ENCODE results near the gene RPS26. TPM values are rescaled to one million over a fixed set of nuclear protein-coding genes. Genes with fewer than 3 reads are reported as not detected.
A peak's percentile ranks its signal among the peaks of the same experiment; 100 is the strongest.

The RPS26 gene
- total and polyA plus RNA-seq, 9 of the 15 experiments (the other 6 are each of a cell fraction or from before 2014, with no cell fraction given): 70.2 to 1,589 (median 852) TPM

DNA sequence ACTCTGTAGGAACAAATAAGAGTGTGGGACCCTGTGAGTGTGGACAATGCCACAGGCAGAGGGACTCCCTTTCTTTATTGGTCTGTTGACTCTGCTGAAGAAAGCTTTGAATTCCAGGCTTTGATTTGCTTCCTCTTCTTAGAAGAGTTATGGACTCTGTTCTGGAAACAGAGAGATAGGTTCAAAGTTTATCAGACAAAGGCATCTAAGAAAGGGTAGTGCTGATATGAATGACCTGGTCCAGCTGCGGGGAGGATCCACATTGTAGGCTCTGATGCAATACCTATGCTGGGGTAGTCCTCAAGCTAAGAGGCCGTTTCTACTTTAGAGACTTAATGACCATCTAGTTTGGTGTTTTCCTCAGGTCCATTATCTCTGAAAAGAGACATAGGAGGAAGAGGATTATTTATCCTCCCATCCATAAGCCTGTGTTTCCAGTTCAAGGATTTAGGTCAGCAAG is 31.6 kb upstream of the RPS26 start (continued):
- TF ChIP-seq, protein P1, sequence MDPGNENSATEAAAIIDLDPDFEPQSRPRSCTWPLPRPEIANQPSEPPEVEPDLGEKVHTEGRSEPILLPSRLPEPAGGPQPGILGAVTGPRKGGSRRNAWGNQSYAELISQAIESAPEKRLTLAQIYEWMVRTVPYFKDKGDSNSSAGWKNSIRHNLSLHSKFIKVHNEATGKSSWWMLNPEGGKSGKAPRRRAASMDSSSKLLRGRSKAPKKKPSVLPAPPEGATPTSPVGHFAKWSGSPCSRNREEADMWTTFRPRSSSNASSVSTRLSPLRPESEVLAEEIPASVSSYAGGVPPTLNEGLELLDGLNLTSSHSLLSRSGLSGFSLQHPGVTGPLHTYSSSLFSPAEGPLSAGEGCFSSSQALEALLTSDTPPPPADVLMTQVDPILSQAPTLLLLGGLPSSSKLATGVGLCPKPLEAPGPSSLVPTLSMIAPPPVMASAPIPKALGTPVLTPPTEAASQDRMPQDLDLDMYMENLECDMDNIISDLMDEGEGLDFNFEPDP (CRISPR knock-in tag; IDR thresholded peaks at IDR 0.05): no peak
- TF ChIP-seq ZNF133 (CRISPR knock-in tag; IDR thresholded peaks at IDR 0.05): no peak
- TF ChIP-seq, protein P2, sequence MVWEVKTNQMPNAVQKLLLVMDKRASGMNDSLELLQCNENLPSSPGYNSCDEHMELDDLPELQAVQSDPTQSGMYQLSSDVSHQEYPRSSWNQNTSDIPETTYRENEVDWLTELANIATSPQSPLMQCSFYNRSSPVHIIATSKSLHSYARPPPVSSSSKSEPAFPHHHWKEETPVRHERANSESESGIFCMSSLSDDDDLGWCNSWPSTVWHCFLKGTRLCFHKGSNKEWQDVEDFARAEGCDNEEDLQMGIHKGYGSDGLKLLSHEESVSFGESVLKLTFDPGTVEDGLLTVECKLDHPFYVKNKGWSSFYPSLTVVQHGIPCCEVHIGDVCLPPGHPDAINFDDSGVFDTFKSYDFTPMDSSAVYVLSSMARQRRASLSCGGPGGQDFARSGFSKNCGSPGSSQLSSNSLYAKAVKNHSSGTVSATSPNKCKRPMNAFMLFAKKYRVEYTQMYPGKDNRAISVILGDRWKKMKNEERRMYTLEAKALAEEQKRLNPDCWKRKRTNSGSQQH (CRISPR knock-in tag; IDR thresholded peaks at IDR 0.05): no peak
- no peak for TF ChIP-seq COPS2 (conservative IDR thresholded peaks at IDR 0.05)
- peak; percentile 91 for TF ChIP-seq TEAD4 (IDR thresholded peaks at IDR 0.05; ENCODE audit: low read length)
- no peak for TF ChIP-seq TEAD4 (CRISPR knock-in tag; IDR thresholded peaks at IDR 0.05; ENCODE audit: borderline replicate concordance)
- peak in 1 of 2 experiments; percentile 89; a peak in 2 of 4 replicates for TF ChIP-seq TEAD1 (CRISPR knock-in tag; IDR thresholded peaks at IDR 0.05)
- TF ChIP-seq, protein P3, sequence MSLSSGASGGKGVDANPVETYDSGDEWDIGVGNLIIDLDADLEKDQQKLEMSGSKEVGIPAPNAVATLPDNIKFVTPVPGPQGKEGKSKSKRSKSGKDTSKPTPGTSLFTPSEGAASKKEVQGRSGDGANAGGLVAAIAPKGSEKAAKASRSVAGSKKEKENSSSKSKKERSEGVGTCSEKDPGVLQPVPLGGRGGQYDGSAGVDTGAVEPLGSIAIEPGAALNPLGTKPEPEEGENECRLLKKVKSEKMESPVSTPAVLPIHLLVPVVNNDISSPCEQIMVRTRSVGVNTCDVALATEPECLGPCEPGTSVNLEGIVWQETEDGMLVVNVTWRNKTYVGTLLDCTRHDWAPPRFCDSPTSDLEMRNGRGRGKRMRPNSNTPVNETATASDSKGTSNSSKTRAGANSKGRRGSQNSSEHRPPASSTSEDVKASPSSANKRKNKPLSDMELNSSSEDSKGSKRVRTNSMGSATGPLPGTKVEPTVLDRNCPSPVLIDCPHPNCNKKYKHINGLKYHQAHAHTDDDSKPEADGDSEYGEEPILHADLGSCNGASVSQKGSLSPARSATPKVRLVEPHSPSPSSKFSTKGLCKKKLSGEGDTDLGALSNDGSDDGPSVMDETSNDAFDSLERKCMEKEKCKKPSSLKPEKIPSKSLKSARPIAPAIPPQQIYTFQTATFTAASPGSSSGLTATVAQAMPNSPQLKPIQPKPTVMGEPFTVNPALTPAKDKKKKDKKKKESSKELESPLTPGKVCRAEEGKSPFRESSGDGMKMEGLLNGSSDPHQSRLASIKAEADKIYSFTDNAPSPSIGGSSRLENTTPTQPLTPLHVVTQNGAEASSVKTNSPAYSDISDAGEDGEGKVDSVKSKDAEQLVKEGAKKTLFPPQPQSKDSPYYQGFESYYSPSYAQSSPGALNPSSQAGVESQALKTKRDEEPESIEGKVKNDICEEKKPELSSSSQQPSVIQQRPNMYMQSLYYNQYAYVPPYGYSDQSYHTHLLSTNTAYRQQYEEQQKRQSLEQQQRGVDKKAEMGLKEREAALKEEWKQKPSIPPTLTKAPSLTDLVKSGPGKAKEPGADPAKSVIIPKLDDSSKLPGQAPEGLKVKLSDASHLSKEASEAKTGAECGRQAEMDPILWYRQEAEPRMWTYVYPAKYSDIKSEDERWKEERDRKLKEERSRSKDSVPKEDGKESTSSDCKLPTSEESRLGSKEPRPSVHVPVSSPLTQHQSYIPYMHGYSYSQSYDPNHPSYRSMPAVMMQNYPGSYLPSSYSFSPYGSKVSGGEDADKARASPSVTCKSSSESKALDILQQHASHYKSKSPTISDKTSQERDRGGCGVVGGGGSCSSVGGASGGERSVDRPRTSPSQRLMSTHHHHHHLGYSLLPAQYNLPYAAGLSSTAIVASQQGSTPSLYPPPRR (CRISPR knock-in tag; IDR thresholded peaks at IDR 0.05; ENCODE audit: borderline replicate concordance): no peak
- TF ChIP-seq, protein P4, sequence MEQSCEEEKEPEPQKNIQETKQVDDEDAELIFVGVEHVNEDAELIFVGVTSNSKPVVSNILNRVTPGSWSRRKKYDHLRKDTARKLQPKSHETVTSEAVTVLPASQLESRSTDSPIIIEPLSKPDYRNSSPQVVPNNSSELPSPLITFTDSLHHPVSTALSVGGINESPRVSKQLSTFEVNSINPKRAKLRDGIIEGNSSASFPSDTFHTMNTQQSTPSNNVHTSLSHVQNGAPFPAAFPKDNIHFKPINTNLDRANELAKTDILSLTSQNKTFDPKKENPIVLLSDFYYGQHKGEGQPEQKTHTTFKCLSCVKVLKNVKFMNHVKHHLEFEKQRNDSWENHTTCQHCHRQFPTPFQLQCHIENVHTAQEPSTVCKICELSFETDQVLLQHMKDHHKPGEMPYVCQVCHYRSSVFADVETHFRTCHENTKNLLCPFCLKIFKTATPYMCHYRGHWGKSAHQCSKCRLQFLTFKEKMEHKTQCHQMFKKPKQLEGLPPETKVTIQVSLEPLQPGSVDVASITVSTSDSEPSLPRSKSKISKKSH (CRISPR knock-in tag; IDR thresholded peaks at IDR 0.05): no peak
- no peak for TF ChIP-seq SETDB1 (IDR thresholded peaks at IDR 0.05; ENCODE audit: low read length)
- TF ChIP-seq U2AF1 (optimal IDR thresholded peaks at IDR 0.05; ENCODE audit: low read depth, low read length): no peak
- TF ChIP-seq, protein P5, sequence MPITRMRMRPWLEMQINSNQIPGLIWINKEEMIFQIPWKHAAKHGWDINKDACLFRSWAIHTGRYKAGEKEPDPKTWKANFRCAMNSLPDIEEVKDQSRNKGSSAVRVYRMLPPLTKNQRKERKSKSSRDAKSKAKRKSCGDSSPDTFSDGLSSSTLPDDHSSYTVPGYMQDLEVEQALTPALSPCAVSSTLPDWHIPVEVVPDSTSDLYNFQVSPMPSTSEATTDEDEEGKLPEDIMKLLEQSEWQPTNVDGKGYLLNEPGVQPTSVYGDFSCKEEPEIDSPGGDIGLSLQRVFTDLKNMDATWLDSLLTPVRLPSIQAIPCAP (CRISPR knock-in tag; IDR thresholded peaks at IDR 0.05; ENCODE audit: borderline replicate concordance): no peak
- TF ChIP-seq CBFA2T2 (conservative IDR thresholded peaks at IDR 0.05): peak; percentile 54
- TF ChIP-seq ZNF41 (CRISPR knock-in tag; conservative IDR thresholded peaks at IDR 0.05): no peak
- no peak for TF ChIP-seq NR1H2 (CRISPR knock-in tag; IDR thresholded peaks at IDR 0.05)
- no peak; the same call in 1 of the 2 replicates for TF ChIP-seq NR2C2 (CRISPR knock-in tag; IDR thresholded peaks at IDR 0.05)
- peak; percentile 95 for TF ChIP-seq NR2C2 (tag; IDR thresholded peaks at IDR 0.05)
- TF ChIP-seq ZSCAN29 (IDR thresholded peaks at IDR 0.05): no peak
- TF ChIP-seq HDAC1 (IDR thresholded peaks at IDR 0.05): peak in 1 of 2 experiments; percentile 80; a peak in 2 of 4 replicates
- TF ChIP-seq PHB2 (IDR thresholded peaks at IDR 0.05; ENCODE audit: low read depth): no peak
